GM12875 (cell line): ENCODE data around the gene RIPK3.

Source experiments
- H3K4me3 ChIP-seq: one replicate; pipeline ENCODE4 v1.5.1; 2011; ENCODE audit warnings: low read depth, low read length, control low read depth
- TF ChIP-seq, protein P1 (sequence below): IDR thresholded peaks from 2 replicates; pipeline ENCODE4 v1.5.1; 2011; ENCODE audit warnings: low read depth, mild to moderate bottlenecking, control low read depth, inconsistent platforms, low read length, moderate library complexity, borderline replicate concordance; ENCODE audit not compliant: insufficient read depth

The RIPK3 gene

DNA sequence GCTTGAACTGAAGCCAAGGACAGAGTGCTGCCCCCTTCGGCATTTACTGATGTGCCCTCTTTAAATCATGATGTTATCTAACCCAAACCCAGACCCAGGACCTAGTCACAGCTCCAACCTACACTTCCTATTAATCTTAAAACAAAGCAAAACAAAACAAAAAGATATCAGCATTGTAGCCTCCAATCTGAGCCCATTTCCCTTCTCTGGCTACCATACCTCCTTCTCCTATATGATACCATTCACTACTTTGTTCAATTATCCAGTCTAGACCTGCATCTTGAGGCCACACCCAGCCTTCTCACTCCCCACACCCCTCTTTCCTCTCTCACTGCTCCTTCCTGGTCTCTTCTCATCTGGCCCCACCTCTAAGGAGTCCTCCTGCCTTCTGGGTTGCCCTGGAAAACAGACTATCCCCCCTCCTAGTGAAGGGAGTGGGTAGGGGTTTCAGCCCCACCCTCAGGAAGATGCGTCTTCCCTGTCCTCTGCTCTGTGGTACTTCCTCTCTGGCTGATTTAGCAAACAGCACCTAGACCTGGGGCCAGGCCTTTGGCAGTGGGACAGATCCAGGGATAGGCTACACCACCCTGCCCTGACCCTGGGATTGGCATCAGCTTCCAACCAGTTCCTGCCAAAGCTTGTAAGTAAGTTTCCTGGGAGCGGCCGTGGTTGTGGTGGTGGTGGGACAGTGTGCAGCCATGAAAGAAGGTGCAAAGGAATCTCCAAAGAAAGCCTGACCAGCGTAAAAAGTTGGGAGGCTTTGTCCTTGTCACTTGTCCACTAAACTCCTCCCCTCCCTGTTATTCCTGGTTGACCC is 25.2 kb downstream of the RIPK3 start:
- no peak overlapping the region for H3K4me3 ChIP-seq
- TF ChIP-seq, protein P1, sequence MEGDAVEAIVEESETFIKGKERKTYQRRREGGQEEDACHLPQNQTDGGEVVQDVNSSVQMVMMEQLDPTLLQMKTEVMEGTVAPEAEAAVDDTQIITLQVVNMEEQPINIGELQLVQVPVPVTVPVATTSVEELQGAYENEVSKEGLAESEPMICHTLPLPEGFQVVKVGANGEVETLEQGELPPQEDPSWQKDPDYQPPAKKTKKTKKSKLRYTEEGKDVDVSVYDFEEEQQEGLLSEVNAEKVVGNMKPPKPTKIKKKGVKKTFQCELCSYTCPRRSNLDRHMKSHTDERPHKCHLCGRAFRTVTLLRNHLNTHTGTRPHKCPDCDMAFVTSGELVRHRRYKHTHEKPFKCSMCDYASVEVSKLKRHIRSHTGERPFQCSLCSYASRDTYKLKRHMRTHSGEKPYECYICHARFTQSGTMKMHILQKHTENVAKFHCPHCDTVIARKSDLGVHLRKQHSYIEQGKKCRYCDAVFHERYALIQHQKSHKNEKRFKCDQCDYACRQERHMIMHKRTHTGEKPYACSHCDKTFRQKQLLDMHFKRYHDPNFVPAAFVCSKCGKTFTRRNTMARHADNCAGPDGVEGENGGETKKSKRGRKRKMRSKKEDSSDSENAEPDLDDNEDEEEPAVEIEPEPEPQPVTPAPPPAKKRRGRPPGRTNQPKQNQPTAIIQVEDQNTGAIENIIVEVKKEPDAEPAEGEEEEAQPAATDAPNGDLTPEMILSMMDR = no peak

DNA sequence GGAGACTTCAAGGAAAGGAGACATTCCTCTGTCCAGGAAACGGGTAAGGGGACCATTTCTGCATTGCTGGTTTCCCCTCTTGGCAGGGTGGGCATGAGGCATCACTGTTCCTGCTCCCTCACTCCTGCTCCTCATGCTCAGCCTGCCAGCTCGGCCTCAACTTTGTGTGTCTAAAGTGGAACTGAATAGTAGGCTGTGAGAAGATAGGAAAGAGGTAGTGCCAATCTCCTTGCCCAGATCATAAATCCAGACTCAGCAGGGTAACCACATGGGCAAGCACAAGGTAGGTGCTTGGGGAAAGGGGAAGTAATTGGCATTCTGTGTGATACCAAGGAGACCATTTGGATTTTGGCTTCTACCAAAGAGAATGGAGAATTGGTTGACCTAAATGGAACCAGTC is 25.9 kb downstream of the RIPK3 start:
- no peak overlapping the region for H3K4me3 ChIP-seq
- TF ChIP-seq, protein P1 = no peak

DNA sequence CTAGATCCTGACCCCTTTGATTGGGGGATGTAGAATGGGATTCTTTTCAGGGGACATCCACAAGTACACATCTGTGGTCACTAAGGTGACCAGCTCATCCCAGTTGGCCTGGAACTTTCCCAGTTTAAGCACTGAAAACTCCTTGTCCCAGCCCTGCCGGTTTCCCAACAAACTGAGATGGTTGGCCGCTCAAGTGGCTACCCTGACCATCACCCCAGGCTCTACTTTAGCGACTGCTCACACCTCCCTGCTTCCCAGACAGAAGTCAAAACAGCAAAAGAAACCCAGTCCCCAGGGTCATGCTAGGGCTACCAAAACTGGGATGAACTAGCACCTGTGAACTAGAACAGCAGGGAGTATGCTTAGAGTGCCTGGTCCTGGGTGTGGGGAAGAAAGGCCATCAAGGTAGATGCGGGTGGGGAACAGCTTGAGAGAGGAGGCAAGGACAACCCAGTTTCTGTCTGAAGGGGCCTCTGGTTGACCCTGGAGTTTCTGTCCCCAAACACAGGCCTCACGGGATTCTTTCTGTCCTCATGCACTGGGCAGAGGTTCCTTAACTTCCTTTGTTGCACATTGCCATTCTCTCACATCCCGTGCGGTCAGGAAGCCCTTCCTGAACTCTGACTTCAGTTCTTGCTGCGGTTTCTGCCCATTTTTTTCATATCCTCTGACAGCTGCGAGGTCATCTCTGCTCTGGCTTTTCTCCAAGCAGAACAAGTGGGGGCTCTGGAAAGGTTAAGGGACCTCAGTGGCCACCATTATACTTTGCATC is 26.9 kb downstream of the RIPK3 start:
- no peak overlapping the region for H3K4me3 ChIP-seq
- TF ChIP-seq, protein P1 = no peak

DNA sequence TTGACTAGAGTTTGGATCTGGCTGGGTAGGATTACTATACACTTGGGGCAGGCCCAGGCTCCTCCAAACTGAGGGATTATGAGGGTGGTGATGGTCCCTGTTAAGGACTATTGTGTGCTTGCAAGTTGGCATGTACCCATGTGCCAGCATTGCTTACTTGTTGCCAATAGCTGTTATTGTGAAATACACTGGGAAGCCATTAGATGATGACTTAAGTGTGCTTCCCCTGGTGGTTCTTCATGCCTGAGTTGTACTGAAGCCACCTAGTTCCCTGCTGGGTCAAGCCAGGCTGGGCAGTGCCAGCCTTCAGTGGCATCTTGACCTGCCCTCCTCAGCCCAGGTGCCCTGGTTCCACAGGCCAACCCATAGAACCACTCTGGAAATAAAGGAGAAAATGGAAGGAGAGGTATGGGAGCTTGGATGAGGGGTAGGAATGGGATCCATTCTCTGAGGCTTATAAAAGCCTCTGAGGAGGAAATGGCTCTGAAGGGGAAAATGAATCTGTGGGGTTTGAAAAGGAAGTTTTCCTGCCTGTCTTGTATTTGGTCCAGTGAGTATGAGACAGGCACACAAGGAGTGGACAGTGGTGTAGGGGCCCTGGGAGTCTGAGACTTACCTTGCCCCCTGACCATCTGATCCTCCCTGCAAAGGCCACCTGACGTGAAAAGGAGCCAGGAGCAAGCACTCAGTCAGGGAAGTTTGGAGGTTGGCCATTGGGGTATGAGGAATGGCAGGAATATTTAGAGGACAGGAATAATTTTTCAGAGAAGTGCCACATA is 27.8 kb downstream of the RIPK3 start:
- H3K4me3 ChIP-seq = peak overlapping the region; percentile 16
- TF ChIP-seq, protein P1 = no peak

DNA sequence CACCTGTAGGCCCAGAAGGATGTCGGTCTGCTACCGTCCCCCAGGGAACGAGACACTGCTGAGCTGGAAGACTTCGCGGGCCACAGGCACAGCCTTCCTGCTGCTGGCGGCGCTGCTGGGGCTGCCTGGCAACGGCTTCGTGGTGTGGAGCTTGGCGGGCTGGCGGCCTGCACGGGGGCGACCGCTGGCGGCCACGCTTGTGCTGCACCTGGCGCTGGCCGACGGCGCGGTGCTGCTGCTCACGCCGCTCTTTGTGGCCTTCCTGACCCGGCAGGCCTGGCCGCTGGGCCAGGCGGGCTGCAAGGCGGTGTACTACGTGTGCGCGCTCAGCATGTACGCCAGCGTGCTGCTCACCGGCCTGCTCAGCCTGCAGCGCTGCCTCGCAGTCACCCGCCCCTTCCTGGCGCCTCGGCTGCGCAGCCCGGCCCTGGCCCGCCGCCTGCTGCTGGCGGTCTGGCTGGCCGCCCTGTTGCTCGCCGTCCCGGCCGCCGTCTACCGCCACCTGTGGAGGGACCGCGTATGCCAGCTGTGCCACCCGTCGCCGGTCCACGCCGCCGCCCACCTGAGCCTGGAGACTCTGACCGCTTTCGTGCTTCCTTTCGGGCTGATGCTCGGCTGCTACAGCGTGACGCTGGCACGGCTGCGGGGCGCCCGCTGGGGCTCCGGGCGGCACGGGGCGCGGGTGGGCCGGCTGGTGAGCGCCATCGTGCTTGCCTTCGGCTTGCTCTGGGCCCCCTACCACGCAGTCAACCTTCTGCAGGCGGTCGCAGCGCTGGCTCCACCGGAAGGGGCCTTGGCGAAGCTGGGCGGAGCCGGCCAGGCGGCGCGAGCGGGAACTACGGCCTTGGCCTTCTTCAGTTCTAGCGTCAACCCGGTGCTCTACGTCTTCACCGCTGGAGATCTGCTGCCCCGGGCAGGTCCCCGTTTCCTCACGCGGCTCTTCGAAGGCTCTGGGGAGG is 28.9 kb downstream of the RIPK3 start, which contains the start of gene LTB4R:
Gene LTB4R, plus strand, starts transcription at position 857 of the 959 bp plus-strand sequence. CDS start 4,150 bp downstream, outside the sequence.
- H3K4me3 ChIP-seq = peak within 1 kb of the TSS; percentile 16
- TF ChIP-seq, protein P1 = peak; percentile 26; the same call in 1 of the 2 replicates

DNA sequence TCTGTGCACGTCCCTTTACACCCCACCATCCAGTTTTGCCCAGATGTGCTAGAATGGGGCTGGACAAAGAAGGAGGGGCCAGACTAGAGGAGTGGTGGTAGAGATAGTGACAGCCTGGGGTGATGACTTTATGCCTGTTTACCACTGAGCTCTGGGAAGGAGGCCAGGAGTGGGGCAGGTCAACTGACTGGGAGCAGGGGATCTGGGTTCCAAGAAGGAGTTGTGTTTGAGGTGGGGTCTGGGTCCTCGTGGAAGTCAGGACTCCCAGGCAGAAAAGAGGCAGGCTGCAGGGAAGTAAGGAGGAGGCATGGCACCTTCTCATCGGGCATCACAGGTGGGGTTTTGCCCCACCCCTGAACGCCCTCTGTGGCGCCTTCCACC is 29.5 kb downstream of the RIPK3 start:
- TF ChIP-seq, protein P1 = no peak

More for the DNA sequence above, 29.5 kb downstream of the RIPK3 start:
- H3K4me3 ChIP-seq = peak overlapping the region; percentile 16
